HUDEP-2 (cell line): ENCODE data around the gene ANAPC10.
A peak's percentile ranks its signal among the peaks of the same experiment; 100 is the strongest.
"Not testable (repeated sequence)": the region's sequence is repeated elsewhere in the genome, so short reads cannot be mapped to it uniquely, and the experiment has no call there.

ENCODE experiments used
- DNase-seq, 76 experiments: peaks; one replicate each; lab custom pipeline; 2025; ENCODE audit not compliant: unreplicated experiment in 76 of 76; lab: John Stamatoyannopoulos, UW

ANAPC10 gene

GRCh38 chr4:145097821-145098674 lies at the start of gene ANAPC10, which contains the start of gene ABCE1:
ANAPC10 (minus strand) TSS chr4:145098196; CDS start chr4:145096099, 2,097 bp downstream.
ABCE1 (plus strand) TSS chr4:145098311; CDS start chr4:145104413, 6,102 bp downstream.
- peak; percentile 41 to 95 (median 89) for DNase-seq

- not testable (repeated sequence) for DNase-seq
These were observed 38.2 kb upstream of the ANAPC10 start for GRCh38 chr4:145136219-145136618.

- DNase-seq = peak in 1 of 76 experiments; percentile 16
These were observed 34.6 kb upstream of the ANAPC10 start for GRCh38 chr4:145132511-145133098.

GRCh38 chr4:145131848-145132247 lies 33.9 kb upstream of the ANAPC10 start:
- DNase-seq = no peak

- DNase-seq = peak in 1 of 76 experiments; percentile 4
These were observed 32.9 kb upstream of the ANAPC10 start for GRCh38 chr4:145130788-145131399.

- no peak for DNase-seq
These were observed 32.1 kb upstream of the ANAPC10 start for GRCh38 chr4:145130130-145130529.

- no peak for DNase-seq
These were observed 27.4 kb upstream of the ANAPC10 start for GRCh38 chr4:145125396-145125795.

GRCh38 chr4:145108128-145108527 lies 10.1 kb upstream of the ANAPC10 start:
- DNase-seq = no peak

- DNase-seq = no peak
These were observed 9.1 kb upstream of the ANAPC10 start for GRCh38 chr4:145107126-145107525.

- DNase-seq = no peak
These were observed 5.5 kb upstream of the ANAPC10 start for GRCh38 chr4:145103496-145103895.

GRCh38 chr4:145102619-145103018 lies 4.6 kb upstream of the ANAPC10 start:
- no peak for DNase-seq

GRCh38 chr4:145101091-145101490 lies 3.1 kb upstream of the ANAPC10 start:
- no peak for DNase-seq

- DNase-seq = peak in 2 of 76 experiments; percentile 1
These were observed 1.7 kb upstream of the ANAPC10 start for GRCh38 chr4:145099653-145100052.

- peak in 64 of 76 experiments; percentile 4 to 71 (median 35) for DNase-seq
These were observed 660 bp upstream of the ANAPC10 start for GRCh38 chr4:145098675-145099037.

- peak in 5 of 76 experiments; percentile 14 to 37 (median 31) for DNase-seq
These were observed 620 bp downstream of the ANAPC10 start for GRCh38 chr4:145097331-145097820.

GRCh38 chr4:145093638-145094037 lies 4.4 kb downstream of the ANAPC10 start:
- no peak for DNase-seq

- DNase-seq = no peak
These were observed 7.6 kb downstream of the ANAPC10 start for GRCh38 chr4:145090380-145090779.

- DNase-seq = peak in 4 of 76 experiments; percentile 0 to 5 (median 2)
These were observed 13.9 kb downstream of the ANAPC10 start for GRCh38 chr4:145083891-145084605.

GRCh38 chr4:145081756-145082155 lies 16.2 kb downstream of the ANAPC10 start:
- no peak for DNase-seq

- no peak for DNase-seq
These were observed 21.5 kb downstream of the ANAPC10 start for GRCh38 chr4:145076469-145076855.
